HG03095 (cell line): ENCODE results near the gene PPEF1.
"Not testable (repeated sequence)": the region's sequence is repeated elsewhere in the genome, so short reads cannot be mapped to it uniquely, and the experiment has no call there.

Experiments
- ATAC-seq: cut with Tn5 transposase; IDR thresholded peaks from one replicate; pipeline ENCODE4 v1.9.1; 2021; ENCODE audit warnings: moderate library complexity; ENCODE audit not compliant: unreplicated experiment

Gene PPEF1

GRCh38 chrX:18701621-18702361, 5.7 kb upstream of the PPEF1 start:
- ATAC-seq: no peak

GRCh38 chrX:18702362-18703195, 4.9 kb upstream of the PPEF1 start:
- no peak for ATAC-seq

GRCh38 chrX:18709833-18710232, 2.4 kb downstream of the PPEF1 start:
- no peak for ATAC-seq

- ATAC-seq: no peak
Measured at GRCh38 chrX:18714910-18715309, 7.5 kb downstream of the PPEF1 start.

GRCh38 chrX:18719852-18720251, 12.4 kb downstream of the PPEF1 start:
- no peak for ATAC-seq

GRCh38 chrX:18721683-18722499, 14.4 kb downstream of the PPEF1 start:
- ATAC-seq: no peak

- ATAC-seq: no peak
Measured at GRCh38 chrX:18722500-18723071, 15.1 kb downstream of the PPEF1 start.

- no peak for ATAC-seq
Measured at GRCh38 chrX:18725310-18725943, 18.0 kb downstream of the PPEF1 start.

GRCh38 chrX:18733287-18733686, 25.8 kb downstream of the PPEF1 start:
- no peak for ATAC-seq

GRCh38 chrX:18739609-18740008, 32.2 kb downstream of the PPEF1 start:
- ATAC-seq: not testable (repeated sequence)

- ATAC-seq: no peak
Measured at GRCh38 chrX:18748499-18748898, 41.1 kb downstream of the PPEF1 start.

GRCh38 chrX:18753631-18754030, 46.2 kb downstream of the PPEF1 start:
- no peak for ATAC-seq

- no peak for ATAC-seq
Measured at GRCh38 chrX:18755651-18756050, 48.2 kb downstream of the PPEF1 start.

- ATAC-seq: no peak
Measured at GRCh38 chrX:18757956-18758932, 50.8 kb downstream of the PPEF1 start.

GRCh38 chrX:18761750-18762149, 54.3 kb downstream of the PPEF1 start:
- ATAC-seq: no peak

GRCh38 chrX:18763106-18763505, 55.7 kb downstream of the PPEF1 start:
- not testable (repeated sequence) for ATAC-seq

- no peak for ATAC-seq
Measured at GRCh38 chrX:18769364-18769763, 61.9 kb downstream of the PPEF1 start.

- no peak for ATAC-seq
Measured at GRCh38 chrX:18769812-18770573, 62.5 kb downstream of the PPEF1 start.

GRCh38 chrX:18789916-18790315, 82.5 kb downstream of the PPEF1 start:
- ATAC-seq: no peak
